Measurements from ENCODE around the gene HNRNPUL2. TPM values are rescaled to one million over a fixed set of nuclear protein-coding genes. Genes with fewer than 3 reads are reported as not detected.
"Not testable (repeated sequence)": the region's sequence is repeated elsewhere in the genome, so short reads cannot be mapped to it uniquely, and the experiment has no call there.

HNRNPUL2 gene
- total RNA-seq, 2 experiments from 2014 or later, result 54.4 to 56.3 TPM

DNA sequence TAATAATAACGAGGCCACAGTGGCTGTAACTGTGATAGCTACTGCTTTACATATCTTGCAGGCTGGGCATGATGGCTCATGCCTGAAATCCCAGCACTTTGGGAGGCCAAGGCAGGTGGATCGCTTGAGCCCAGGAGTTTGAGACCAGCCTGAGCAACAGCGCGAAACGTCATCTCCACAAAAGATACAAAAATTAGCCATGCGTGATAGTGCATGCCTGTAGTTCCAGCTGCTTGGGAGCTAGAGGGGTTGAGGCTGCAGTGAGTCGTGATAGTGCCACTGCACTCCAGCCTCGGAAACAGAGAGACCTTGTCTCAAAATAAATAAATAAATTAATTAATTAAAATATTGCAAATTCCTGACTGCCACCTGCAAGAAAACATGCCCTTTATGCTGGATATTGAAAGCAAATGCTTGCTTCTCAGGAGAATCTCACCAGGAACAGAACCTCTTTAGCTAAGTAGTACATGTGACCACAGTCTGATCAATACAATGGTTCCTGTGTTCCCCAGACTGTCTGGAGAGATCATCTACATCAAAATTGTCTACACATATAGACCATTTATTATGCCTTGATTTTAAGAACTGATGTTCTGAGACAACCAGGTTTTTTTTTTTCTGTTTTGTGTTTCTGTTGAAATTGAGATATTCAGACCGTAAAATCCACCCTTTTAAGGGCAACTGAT is 20.4 kb upstream of the HNRNPUL2 start:
- peaks cover 8% of the 10 kb centered on the region for H3K36me3 Mint-ChIP-seq
- no peak overlapping the region for H3K27ac Mint-ChIP-seq
- no peaks in the 10 kb centered on the region for H3K27me3 Mint-ChIP-seq
- H3K9me3 Mint-ChIP-seq, result no peaks in the 10 kb centered on the region
- H3K4me3 Mint-ChIP-seq, result no peak overlapping the region
- no peak for DNase-seq
- peaks cover 14% of the 10 kb centered on the region for H3K4me1 Mint-ChIP-seq

DNA sequence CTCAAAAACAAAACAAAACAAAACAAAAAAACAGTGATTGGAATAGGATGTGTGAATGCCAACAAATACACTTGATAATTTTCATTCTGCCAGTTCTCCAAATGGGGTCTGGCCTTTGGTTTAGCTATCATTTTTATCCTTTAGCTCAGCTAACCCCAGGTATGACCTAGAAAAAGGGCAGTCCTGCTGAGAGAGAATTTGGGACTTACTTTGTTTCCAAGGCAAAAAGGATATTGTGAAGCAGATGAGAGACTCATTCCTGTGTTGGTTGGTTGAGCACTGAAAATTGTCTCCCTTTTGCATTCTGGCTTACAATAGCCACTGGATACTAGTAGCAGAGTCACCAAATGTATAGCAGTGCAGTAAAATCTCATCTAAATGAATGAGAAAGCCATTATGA is 9.9 kb upstream of the HNRNPUL2 start:
- H3K27ac Mint-ChIP-seq, result no peak overlapping the region
- H3K4me1 Mint-ChIP-seq, result peaks cover 8% of the 10 kb centered on the region

DNA sequence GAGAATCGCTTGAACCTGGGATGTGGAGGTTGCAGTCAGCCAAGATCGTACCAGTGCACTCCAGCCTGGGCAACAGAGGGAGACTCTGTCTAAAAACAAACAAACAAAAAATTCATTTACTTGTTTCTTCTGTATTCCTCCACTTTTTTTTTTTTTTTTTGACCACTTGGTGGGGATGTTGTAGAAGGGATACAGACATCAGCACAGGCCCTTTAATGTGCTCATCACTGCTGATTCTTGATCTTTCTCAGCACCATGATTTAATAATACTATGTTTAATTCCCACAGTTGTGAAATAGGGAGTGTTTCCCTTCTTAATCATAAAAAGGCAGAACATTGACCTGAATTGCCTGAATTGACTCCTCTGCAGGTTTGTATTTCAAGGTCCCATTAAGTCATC is 5.6 kb upstream of the HNRNPUL2 start:
- H3K9me3 Mint-ChIP-seq, result no peaks in the 10 kb centered on the region
- H3K27ac Mint-ChIP-seq, result no peak overlapping the region
- peaks cover 16% of the 10 kb centered on the region for H3K4me1 Mint-ChIP-seq
- no peaks in the 10 kb centered on the region for H3K27me3 Mint-ChIP-seq
- H3K4me3 Mint-ChIP-seq, result no peak overlapping the region
- DNase-seq, result no peak
- peaks cover 7% of the 10 kb centered on the region for H3K36me3 Mint-ChIP-seq

More for the DNA sequence above, 9.9 kb upstream of the HNRNPUL2 start:
- no peak for DNase-seq
- H3K9me3 Mint-ChIP-seq, result no peaks in the 10 kb centered on the region
- no peak overlapping the region for H3K4me3 Mint-ChIP-seq
- H3K36me3 Mint-ChIP-seq, result peaks cover 4% of the 10 kb centered on the region
- no peaks in the 10 kb centered on the region for H3K27me3 Mint-ChIP-seq

DNA sequence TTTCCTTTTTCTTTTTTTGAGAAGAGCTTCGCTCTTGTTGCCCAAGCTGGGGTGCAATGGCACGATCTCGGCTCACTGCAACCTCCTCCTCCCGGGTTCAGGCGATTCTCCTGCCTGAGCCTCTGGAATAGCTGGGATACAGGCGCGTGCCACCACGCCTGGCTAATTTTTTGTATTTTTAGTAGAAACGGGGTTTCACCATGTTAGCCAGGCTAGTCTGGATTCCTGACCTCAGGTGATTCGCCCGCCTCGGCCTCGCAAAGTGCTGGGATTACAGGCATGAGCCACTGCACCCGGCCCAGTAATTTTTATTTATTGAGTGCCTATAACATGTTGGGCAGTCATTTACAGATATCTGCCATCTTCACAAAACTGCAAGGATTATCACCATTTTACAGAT is 2.8 kb upstream of the HNRNPUL2 start:
- not testable (repeated sequence) for H3K27me3 Mint-ChIP-seq, H3K9me3 Mint-ChIP-seq, H3K27ac Mint-ChIP-seq, DNase-seq
- peak overlapping the region; percentile 99 for H3K4me3 Mint-ChIP-seq
- peaks cover 20% of the 10 kb centered on the region for H3K4me1 Mint-ChIP-seq
- H3K36me3 Mint-ChIP-seq, result peaks cover 25% of the 10 kb centered on the region

DNA sequence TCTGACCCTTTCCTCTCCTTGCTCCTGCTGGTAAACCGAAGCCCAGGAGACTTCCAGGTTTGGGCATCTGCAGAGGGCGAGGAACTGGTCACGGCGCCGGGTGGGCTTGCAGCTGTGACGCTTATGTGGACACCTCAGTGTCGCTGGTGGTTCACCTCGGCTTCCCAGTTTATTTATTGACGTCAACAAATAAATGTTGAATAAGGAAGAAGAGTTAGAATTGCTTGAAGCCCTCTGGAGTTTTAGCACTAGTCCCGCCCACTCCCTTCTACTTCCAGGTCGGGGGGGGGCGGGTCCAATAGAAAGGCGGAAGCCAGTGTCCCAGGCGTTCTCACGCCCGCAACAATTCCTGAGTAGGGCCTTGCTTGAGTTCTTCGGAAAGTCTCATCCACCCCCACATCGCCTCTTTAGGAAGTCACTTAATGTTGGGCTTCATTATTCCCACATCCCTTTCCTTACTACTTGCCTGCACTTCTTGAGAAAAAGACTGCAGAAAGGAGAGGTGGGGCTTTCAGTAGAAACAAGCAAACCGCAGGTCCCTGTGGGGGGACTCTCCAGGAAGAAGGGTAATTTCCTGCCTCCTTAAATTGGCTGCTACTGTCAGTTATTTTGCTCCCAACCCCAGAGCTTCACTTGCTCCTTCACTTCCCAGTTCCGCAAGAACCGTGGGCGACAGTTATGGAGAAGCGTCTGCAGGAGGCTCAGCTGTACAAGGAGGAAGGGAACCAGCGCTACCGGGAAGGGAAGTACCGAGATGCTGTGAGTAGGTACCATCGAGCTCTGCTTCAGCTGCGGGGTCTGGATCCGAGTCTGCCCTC is 1.1 kb upstream of the HNRNPUL2 start, which contains the start of gene TTC9C:
TSS of gene TTC9C (plus strand) at position 316 of the 818 bp plus-strand sequence. CDS start at position 679, 363 bp downstream.
- H3K9me3 Mint-ChIP-seq, result no peaks in the 10 kb centered on the region
- peaks cover 33% of the 10 kb centered on the region for H3K4me1 Mint-ChIP-seq
- H3K4me3 Mint-ChIP-seq, result peak within 1 kb of the TSS; percentile 99
- DNase-seq, result peak; percentile 77
- H3K27ac Mint-ChIP-seq, result peak within 1 kb of the TSS; percentile 98
- peaks cover 3% of the 10 kb centered on the region for H3K27me3 Mint-ChIP-seq
- peaks cover 41% of the 10 kb centered on the region for H3K36me3 Mint-ChIP-seq

DNA sequence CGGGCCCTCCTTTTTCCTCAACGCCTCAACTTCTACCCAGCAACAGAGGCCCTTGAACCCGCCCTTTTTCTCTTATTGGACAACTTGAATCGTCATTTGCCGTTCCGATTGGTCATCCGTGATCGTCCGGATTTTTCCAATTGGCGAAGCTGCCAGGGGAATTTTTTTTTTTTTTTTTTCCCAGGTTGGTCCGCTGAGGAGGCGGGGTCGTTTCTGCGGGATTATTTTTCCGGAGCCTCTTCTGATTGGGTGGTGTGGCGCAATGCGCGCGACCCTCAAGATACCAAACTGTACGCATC is 564 bp upstream of the HNRNPUL2 start:
- peaks cover 30% of the 10 kb centered on the region for H3K4me1 Mint-ChIP-seq
- peaks cover 3% of the 10 kb centered on the region for H3K27me3 Mint-ChIP-seq
- peak overlapping the region; percentile 98 for H3K27ac Mint-ChIP-seq
- peak; percentile 81 for DNase-seq
- H3K9me3 Mint-ChIP-seq, result no peaks in the 10 kb centered on the region
- H3K36me3 Mint-ChIP-seq, result peaks cover 42% of the 10 kb centered on the region
- peak overlapping the region; percentile 99 for H3K4me3 Mint-ChIP-seq

DNA sequence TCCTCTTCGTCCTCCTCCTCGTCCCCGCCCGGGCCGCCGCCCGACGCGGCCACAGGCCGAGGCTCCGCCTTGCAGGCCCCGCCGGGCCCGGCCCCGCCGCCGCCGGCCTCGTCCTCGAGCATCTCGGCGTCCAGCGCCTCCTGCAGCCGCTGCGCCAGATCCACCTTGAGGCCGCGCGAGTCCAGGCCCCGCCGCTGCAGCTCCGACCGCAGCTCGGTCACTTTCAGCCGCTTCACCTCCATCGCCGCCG is 417 bp downstream of the HNRNPUL2 start:
- DNase-seq, result no peak
- Mint-ChIP-seq H3K27me3 (peaks cover 3% of the 10 kb centered on the region), H3K27ac (peak overlapping the region; percentile 98), H3K9me3 (no peaks in the 10 kb centered on the region), H3K36me3 (peaks cover 52% of the 10 kb centered on the region), H3K4me1 (peaks cover 36% of the 10 kb centered on the region), H3K4me3 (peak overlapping the region; percentile 99)

DNA sequence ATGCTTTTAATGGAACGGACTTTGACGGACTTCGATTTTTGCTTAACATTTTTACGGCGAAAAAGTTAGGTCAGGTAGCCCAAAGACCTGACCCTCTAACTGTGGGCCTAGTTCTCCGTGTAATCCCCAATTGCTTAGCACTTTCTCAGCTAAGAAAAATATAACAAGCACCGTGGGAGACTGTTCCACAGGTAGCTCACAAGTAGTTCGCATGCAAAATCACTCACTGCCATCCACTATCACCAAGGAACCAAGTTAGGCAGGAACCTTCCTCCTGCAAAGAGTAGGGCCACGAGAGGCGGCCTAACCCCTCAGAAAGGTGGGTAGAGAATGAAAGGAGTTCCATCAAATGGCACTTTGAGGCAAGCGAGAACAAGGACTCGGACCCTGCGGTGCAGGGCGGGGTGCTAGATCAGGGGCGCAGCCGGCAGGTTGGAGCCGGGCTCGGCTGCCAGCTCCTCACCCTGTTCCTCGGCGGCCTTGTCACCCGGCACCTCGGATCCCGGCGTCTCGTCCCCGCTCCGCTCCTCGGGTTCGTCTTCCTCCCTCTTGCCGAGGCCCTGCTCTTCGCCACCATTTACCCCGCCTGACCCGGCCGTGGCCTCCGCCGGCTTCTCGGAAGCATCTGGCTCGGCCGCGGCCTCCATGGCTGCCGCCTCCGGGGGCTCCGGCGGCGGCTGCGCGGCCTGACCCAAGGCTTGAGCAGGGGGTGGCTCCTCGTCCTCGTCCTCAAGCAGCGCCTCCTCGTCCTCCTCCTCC is 922 bp downstream of the HNRNPUL2 start:
- peaks cover 3% of the 10 kb centered on the region for H3K27me3 Mint-ChIP-seq
- H3K4me3 Mint-ChIP-seq, result peak overlapping the region; percentile 99
- no peaks in the 10 kb centered on the region for H3K9me3 Mint-ChIP-seq
- H3K4me1 Mint-ChIP-seq, result peaks cover 37% of the 10 kb centered on the region
- peaks cover 54% of the 10 kb centered on the region for H3K36me3 Mint-ChIP-seq
- no peak for DNase-seq
- H3K27ac Mint-ChIP-seq, result peak overlapping the region; percentile 98

DNA sequence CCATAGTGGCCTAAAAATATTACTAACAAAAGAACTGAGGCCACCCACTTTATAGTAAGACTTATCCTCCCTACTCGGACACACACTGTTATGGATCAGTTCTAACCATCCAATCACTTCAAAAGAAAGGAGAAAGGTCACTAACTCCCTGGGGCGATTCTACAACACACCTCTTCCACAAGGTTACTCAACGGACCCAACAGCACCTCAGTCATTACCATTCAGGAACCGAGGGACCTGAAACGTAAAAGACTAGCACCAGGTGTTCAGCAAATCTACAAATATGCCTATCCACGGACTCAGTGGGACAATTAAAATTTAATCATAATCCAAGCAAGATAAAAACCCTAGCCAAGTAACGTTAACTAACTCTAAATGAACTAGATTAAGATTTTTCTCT is 1.6 kb downstream of the HNRNPUL2 start:
- peaks cover 3% of the 10 kb centered on the region for H3K27me3 Mint-ChIP-seq
- peaks cover 53% of the 10 kb centered on the region for H3K36me3 Mint-ChIP-seq
- peak overlapping the region; percentile 98 for H3K27ac Mint-ChIP-seq
- H3K9me3 Mint-ChIP-seq, result no peaks in the 10 kb centered on the region
- peaks cover 34% of the 10 kb centered on the region for H3K4me1 Mint-ChIP-seq
- no peak for DNase-seq
- H3K4me3 Mint-ChIP-seq, result peak overlapping the region; percentile 99

DNA sequence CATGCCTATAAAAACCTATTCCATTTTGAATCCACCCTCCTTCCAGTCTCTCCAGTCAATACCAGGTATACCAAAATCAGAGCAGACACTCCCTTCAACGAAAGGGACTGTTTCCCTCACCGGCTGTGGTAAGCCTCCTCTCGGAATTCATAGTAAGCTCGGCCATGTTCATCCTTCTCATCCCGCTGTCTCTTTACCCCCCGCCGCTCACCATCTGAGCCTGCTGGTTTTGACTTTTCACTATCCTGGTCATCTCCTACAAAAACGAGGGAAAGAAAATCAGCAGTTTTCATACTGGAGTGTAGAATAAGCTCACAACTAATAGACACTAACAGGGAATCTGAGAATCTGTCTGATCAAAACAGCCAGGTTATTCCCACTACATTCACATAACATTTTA is 3.1 kb downstream of the HNRNPUL2 start:
- peak overlapping the region; percentile 36 for H3K27ac Mint-ChIP-seq
- H3K9me3 Mint-ChIP-seq, result no peaks in the 10 kb centered on the region
- H3K4me3 Mint-ChIP-seq, result peak overlapping the region; percentile 99
- peaks cover 65% of the 10 kb centered on the region for H3K36me3 Mint-ChIP-seq
- peaks cover 37% of the 10 kb centered on the region for H3K4me1 Mint-ChIP-seq
- H3K27me3 Mint-ChIP-seq, result peaks cover 3% of the 10 kb centered on the region
- no peak for DNase-seq

DNA sequence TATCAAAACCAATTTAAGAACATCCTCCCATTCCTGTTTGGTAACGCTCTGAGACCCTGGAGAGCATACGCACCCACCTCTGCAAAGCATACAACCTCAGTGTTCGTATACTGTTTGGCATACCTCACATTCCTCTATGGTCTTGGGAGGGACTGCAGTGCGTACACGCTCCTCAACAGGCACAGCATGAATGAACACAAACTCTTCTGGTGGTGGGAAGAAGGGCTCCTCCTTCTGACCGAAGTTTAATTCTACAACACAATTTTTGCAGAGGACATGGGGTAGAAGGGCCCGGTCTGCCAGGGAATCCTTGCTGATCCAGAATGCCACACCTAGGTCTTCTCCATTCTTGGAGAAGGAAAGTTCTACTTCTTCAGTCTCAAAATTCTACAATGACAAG is 5.3 kb downstream of the HNRNPUL2 start:
- H3K4me3 Mint-ChIP-seq, result no peak overlapping the region
- peaks cover 70% of the 10 kb centered on the region for H3K36me3 Mint-ChIP-seq
- H3K4me1 Mint-ChIP-seq, result peaks cover 42% of the 10 kb centered on the region

DNA sequence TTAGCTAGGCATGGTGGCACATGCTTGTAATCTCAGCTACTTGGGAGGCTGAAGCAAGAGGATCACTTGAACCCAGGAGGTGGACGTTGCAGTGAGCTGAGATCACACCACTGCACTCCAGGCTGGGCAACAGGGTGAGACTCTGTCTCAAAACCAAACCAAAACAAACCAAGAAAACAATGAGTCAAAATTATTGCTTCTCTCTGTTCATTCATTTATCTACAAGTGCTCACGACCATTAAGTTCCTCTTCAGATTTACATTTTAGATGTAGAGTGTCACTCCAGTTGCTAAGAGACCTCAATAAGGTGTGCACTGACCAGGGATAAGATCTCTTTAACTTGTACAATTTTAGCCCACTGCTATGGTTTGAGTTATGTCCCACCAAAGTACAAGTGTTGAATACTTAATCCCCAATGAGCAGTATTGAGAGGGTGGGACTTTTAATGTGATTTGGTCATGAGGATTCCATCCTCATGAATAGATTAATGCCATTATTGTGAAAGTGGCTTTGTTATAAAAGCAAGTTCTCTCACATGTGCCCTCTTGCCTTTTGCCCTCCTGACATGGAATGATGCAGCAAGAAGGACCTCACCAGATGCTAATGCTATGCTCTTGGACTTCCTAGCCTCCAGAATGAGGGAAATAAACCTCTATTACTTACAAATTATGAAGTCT is 7.8 kb downstream of the HNRNPUL2 start:
- H3K4me1 Mint-ChIP-seq, result peaks cover 47% of the 10 kb centered on the region
- H3K27me3 Mint-ChIP-seq, result no peaks in the 10 kb centered on the region
- H3K4me3 Mint-ChIP-seq, result no peak overlapping the region
- H3K27ac Mint-ChIP-seq, result peak overlapping the region; percentile 60
- peaks cover 60% of the 10 kb centered on the region for H3K36me3 Mint-ChIP-seq
- H3K9me3 Mint-ChIP-seq, result no peaks in the 10 kb centered on the region
- DNase-seq, result no peak

More for the DNA sequence above, 5.3 kb downstream of the HNRNPUL2 start:
- Mint-ChIP-seq H3K27me3 (no peaks in the 10 kb centered on the region), H3K27ac (no peak overlapping the region), H3K9me3 (no peaks in the 10 kb centered on the region)
- DNase-seq, result no peak

DNA sequence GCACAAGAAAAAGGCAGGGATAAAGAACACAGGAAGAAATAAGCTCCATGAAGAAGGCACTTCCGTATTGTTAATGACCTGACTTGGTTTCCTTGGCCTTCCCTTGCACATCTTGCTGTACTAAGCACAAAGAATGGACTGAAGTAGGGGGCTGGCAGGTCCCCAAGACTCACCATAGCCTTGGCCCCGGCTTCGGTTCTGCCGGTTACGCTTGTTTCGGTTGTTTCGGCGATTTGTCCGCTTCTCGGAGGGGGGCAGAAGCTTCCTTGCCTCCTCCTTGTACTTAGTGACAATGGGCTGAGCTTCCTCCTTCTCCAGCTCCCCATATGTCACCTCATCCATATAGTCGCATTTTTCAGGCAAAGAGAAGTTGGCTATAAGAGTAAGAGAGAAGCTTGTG is 10.4 kb downstream of the HNRNPUL2 start:
- Mint-ChIP-seq H3K4me1 (peaks cover 49% of the 10 kb centered on the region), H3K27ac (no peak overlapping the region), H3K9me3 (no peaks in the 10 kb centered on the region), H3K4me3 (no peak overlapping the region), H3K27me3 (no peaks in the 10 kb centered on the region), H3K36me3 (peaks cover 52% of the 10 kb centered on the region)
- DNase-seq, result no peak

DNA sequence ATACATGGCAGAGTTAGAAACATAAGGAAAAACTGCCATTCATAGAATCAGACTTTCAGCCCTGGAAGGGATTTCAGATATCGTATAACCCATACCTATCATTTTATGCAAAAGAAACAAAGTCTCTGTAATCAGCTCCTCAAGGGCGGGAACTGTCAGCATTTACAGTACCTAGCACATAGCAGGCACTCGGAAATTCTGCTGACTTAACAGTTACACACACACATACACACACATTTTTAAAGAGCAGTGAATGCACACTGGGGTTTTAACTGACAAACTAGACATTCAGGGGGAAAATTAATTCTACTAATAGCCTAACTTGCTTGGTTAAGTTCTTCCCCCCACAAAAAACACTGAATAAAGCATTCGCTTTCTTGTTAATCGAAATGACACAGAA is 11.1 kb downstream of the HNRNPUL2 start:
- Mint-ChIP-seq H3K36me3 (peaks cover 48% of the 10 kb centered on the region), H3K27ac (peak overlapping the region; percentile 3), H3K4me1 (peaks cover 49% of the 10 kb centered on the region), H3K4me3 (no peak overlapping the region), H3K27me3 (no peaks in the 10 kb centered on the region), H3K9me3 (no peaks in the 10 kb centered on the region)
- no peak for DNase-seq

Measured in activated naive CD8-positive, alpha-beta T cell treated with anti-CD3 and anti-CD28 coated beads for 36 hours (primary cell).